Measurements from ENCODE around the gene TMEM127.

TMEM127 gene

GRCh38 chr2:96274355-96275056 lies 8.7 kb upstream of the TMEM127 start:
- TF ChIP-seq CTCF (IDR thresholded peaks at IDR 0.05; ENCODE audit: low read depth, low read length): no peak
- H3K4me3 ChIP-seq (ENCODE audit: low read depth, low read length): no peak overlapping the region

- no peak for TF ChIP-seq CTCF (IDR thresholded peaks at IDR 0.05; ENCODE audit: low read depth, low read length)
- H3K4me3 ChIP-seq (ENCODE audit: low read depth, low read length): no peak overlapping the region
Measured at GRCh38 chr2:96273763-96274162, 8.0 kb upstream of the TMEM127 start.

GRCh38 chr2:96271995-96272394 lies 6.2 kb upstream of the TMEM127 start:
- no peak overlapping the region for H3K4me3 ChIP-seq (ENCODE audit: low read depth, low read length)
- TF ChIP-seq CTCF (IDR thresholded peaks at IDR 0.05; ENCODE audit: low read depth, low read length): no peak

GRCh38 chr2:96267159-96267971 lies 1.6 kb upstream of the TMEM127 start:
- H3K4me3 ChIP-seq (ENCODE audit: low read depth, low read length): peak overlapping the region; percentile 96
- TF ChIP-seq CTCF (IDR thresholded peaks at IDR 0.05; ENCODE audit: low read depth, low read length): peak; percentile 58

GRCh38 chr2:96265349-96265839 lies 403 bp downstream of the TMEM127 start:
- H3K4me3 ChIP-seq (ENCODE audit: low read depth, low read length): peak overlapping the region; percentile 96
- TF ChIP-seq CTCF (IDR thresholded peaks at IDR 0.05; ENCODE audit: low read depth, low read length): no peak

- peak; percentile 49 for TF ChIP-seq CTCF (IDR thresholded peaks at IDR 0.05; ENCODE audit: low read depth, low read length)
- H3K4me3 ChIP-seq (ENCODE audit: low read depth, low read length): peak overlapping the region; percentile 96
Measured at GRCh38 chr2:96264656-96265348, 995 bp downstream of the TMEM127 start.

All from WI38 (cell line).